GM12878 (cell line): Measurements from ENCODE around the gene ADD2.

Source experiments
- CREB1 ChIP-seq: IDR thresholded peaks from 2 replicates; pipeline ENCODE4 v1.6.1; 2012; ENCODE audit warnings: low read depth, mild to moderate bottlenecking, inconsistent platforms
- EZH2 ChIP-seq: IDR thresholded peaks from 2 replicates; pipeline ENCODE4 v1.6.1; 2012; ENCODE audit warnings: low read depth, mild to moderate bottlenecking, control low read depth, inconsistent platforms, low read length, borderline replicate concordance; ENCODE audit not compliant: control insufficient read depth
- IKZF1 ChIP-seq: fragments of 450-650 bp; conservative IDR thresholded peaks from 2 replicates; pipeline ENCODE4 v1.6.1; 2017; ENCODE audit warnings: antibody characterized with exemption, mild to moderate bottlenecking
- IRF4 ChIP-seq: IDR thresholded peaks from 2 replicates; pipeline ENCODE4 v1.6.1; 2011; ENCODE audit warnings: low read depth, low read length
- NFIC ChIP-seq: IDR thresholded peaks from 2 replicates; pipeline ENCODE4 v1.6.1; 2012; ENCODE audit warnings: low read depth, mild to moderate bottlenecking, inconsistent platforms, low read length, moderate library complexity
- NFXL1 ChIP-seq: fragments of 450-650 bp; IDR thresholded peaks from 2 replicates; pipeline ENCODE4 v1.6.1; 2017; ENCODE audit warnings: antibody characterized with exemption, mild to moderate bottlenecking, borderline replicate concordance
- NFYA ChIP-seq: IDR thresholded peaks from 2 replicates; pipeline ENCODE4 v1.6.1; 2011; ENCODE audit warnings: low read depth, mild to moderate bottlenecking, low read length, improper control_type of control experiment, borderline replicate concordance
- NFYB ChIP-seq: IDR thresholded peaks from 2 replicates; pipeline ENCODE4 v1.6.1; 2011; ENCODE audit warnings: low read depth, mild to moderate bottlenecking, low read length, improper control_type of control experiment, moderate library complexity; ENCODE audit not compliant: insufficient read depth
- POLR2A ChIP-seq: IDR thresholded peaks from 2 replicates; pipeline ENCODE4 v1.6.1; 2011; ENCODE audit warnings: low read depth, mild to moderate bottlenecking, low read length
- RAD21 ChIP-seq: IDR thresholded peaks from 2 replicates; pipeline ENCODE4 v1.6.1; 2011; ENCODE audit warnings: mild to moderate bottlenecking, low read depth, low read length, moderate library complexity; ENCODE audit not compliant: insufficient read depth
- TF ChIP-seq, protein P1 (sequence below): fragments of 450-650 bp; IDR thresholded peaks from 2 replicates; pipeline ENCODE4 v1.6.1; 2017; ENCODE audit warnings: mild to moderate bottlenecking
- TF ChIP-seq, protein P2 (sequence below), 3 experiments: IDR thresholded peaks in 2 of 3; conservative IDR thresholded peaks in 1 of 3; 2 replicates each; pipeline ENCODE4 v1.5.1; 2011; ENCODE audit warnings: low read depth in 3 of 3, low read length in 3 of 3, mild to moderate bottlenecking in 3 of 3, control low read depth in 2 of 3, moderate library complexity in 2 of 3, inconsistent platforms in 1 of 3, mixed read lengths in 1 of 3; ENCODE audit not compliant: control insufficient read depth in 2 of 3, insufficient read depth in 1 of 3; ENCODE audit errors: extremely low read depth in 1 of 3
- TF ChIP-seq, protein P3 (sequence below): IDR thresholded peaks from 2 replicates; pipeline ENCODE4 v1.6.1; 2012; ENCODE audit warnings: low read depth, low read length, improper control_type of control experiment
- TF ChIP-seq, protein P4 (sequence below): fragments of 450-650 bp; IDR thresholded peaks from 2 replicates; pipeline ENCODE4 v1.6.1; 2017; ENCODE audit warnings: low read depth, mild to moderate bottlenecking, moderate library complexity

DNA sequence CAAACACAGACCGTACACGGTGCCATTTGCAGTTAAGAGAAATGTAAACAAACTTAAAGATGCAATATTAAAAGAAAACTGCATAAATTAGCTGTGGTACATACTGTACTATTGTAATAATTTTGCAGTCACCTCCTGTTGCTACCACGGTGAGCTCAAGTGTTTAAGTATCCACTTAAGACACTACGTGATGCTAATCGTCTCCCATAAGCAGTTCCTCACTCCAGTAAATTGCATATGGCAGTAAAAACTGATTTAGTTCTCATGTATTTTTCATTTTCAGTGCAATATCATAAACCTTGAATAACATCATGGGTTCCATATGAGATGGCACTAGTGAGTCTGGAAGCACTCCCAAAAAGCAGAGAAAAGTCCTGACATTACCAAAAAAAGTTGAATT, 38.0 kb upstream of the ADD2 start:
- TF ChIP-seq NFYA, result no peak
- TF ChIP-seq, protein P1, sequence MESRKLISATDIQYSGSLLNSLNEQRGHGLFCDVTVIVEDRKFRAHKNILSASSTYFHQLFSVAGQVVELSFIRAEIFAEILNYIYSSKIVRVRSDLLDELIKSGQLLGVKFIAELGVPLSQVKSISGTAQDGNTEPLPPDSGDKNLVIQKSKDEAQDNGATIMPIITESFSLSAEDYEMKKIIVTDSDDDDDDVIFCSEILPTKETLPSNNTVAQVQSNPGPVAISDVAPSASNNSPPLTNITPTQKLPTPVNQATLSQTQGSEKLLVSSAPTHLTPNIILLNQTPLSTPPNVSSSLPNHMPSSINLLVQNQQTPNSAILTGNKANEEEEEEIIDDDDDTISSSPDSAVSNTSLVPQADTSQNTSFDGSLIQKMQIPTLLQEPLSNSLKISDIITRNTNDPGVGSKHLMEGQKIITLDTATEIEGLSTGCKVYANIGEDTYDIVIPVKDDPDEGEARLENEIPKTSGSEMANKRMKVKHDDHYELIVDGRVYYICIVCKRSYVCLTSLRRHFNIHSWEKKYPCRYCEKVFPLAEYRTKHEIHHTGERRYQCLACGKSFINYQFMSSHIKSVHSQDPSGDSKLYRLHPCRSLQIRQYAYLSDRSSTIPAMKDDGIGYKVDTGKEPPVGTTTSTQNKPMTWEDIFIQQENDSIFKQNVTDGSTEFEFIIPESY, result no peak
- TF ChIP-seq, protein P2, sequence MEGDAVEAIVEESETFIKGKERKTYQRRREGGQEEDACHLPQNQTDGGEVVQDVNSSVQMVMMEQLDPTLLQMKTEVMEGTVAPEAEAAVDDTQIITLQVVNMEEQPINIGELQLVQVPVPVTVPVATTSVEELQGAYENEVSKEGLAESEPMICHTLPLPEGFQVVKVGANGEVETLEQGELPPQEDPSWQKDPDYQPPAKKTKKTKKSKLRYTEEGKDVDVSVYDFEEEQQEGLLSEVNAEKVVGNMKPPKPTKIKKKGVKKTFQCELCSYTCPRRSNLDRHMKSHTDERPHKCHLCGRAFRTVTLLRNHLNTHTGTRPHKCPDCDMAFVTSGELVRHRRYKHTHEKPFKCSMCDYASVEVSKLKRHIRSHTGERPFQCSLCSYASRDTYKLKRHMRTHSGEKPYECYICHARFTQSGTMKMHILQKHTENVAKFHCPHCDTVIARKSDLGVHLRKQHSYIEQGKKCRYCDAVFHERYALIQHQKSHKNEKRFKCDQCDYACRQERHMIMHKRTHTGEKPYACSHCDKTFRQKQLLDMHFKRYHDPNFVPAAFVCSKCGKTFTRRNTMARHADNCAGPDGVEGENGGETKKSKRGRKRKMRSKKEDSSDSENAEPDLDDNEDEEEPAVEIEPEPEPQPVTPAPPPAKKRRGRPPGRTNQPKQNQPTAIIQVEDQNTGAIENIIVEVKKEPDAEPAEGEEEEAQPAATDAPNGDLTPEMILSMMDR (IDR thresholded peaks at IDR 0.05 in 2 of 3, conservative IDR thresholded peaks at IDR 0.05 in 1 of 3; ENCODE audit: control insufficient read depth in 2 of 3, extremely low read depth in 1 of 3, insufficient read depth in 1 of 3, low read depth in 3 of 3, low read length in 3 of 3), result no peak
- no peak for TF ChIP-seq NFIC
- TF ChIP-seq NFYB, result no peak
- no peak for TF ChIP-seq IRF4
- TF ChIP-seq POLR2A, result no peak
- no peak for TF ChIP-seq NFXL1
- TF ChIP-seq, protein P3, sequence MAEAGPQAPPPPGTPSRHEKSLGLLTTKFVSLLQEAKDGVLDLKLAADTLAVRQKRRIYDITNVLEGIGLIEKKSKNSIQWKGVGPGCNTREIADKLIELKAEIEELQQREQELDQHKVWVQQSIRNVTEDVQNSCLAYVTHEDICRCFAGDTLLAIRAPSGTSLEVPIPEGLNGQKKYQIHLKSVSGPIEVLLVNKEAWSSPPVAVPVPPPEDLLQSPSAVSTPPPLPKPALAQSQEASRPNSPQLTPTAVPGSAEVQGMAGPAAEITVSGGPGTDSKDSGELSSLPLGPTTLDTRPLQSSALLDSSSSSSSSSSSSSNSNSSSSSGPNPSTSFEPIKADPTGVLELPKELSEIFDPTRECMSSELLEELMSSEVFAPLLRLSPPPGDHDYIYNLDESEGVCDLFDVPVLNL, result no peak
- no peak for TF ChIP-seq CREB1
- TF ChIP-seq, protein P4, sequence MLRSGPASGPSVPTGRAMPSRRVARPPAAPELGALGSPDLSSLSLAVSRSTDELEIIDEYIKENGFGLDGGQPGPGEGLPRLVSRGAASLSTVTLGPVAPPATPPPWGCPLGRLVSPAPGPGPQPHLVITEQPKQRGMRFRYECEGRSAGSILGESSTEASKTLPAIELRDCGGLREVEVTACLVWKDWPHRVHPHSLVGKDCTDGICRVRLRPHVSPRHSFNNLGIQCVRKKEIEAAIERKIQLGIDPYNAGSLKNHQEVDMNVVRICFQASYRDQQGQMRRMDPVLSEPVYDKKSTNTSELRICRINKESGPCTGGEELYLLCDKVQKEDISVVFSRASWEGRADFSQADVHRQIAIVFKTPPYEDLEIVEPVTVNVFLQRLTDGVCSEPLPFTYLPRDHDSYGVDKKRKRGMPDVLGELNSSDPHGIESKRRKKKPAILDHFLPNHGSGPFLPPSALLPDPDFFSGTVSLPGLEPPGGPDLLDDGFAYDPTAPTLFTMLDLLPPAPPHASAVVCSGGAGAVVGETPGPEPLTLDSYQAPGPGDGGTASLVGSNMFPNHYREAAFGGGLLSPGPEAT, result no peak
- TF ChIP-seq RAD21, result no peak
- no peak for TF ChIP-seq IKZF1
- TF ChIP-seq EZH2, result no peak
